Measurements from ENCODE around the gene COG8.

COG8 gene

DNA sequence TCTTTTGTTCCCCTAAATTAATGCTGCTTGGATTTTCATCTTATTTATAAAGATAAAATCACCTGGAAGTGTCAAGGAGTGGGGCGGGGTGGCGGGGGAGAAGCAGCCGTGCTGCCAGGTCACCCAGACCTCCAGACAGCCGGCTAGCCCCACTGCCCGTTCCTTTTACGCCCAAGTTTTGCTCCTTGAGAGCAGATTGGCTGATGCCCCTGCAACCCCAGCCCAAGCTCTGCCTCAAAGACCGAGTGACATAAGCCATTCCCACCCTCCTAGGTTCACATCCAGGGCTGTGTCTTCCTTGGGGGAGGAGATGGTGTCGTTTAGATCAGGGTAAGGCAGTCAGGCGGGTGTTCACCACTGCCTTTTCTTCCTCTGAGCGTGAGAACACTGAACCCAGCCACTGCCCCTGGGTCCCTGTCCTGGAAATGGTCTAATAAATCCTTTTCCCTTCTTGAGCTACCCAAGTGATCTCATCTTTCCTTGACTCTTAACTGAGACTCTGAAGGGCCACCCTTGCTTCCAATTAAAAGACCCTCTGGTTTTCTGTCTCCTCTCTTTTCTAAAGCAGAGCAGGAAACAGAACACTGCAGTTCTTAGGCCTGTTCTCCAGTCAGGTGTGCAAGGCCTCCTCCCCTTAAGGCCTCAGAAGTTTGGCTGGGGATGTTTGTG is 14.6 kb downstream of the COG8 start:
- H3K9ac ChIP-seq (ENCODE audit: low read length): no peak overlapping the region
- H3K27ac ChIP-seq (ENCODE audit: low read length): no peak overlapping the region
- no peaks in the 10 kb centered on the region for H3K27me3 ChIP-seq (ENCODE audit: control insufficient read depth, insufficient read depth, low read length)
- no peak overlapping the region for H3K4me3 ChIP-seq (ENCODE audit: low read length)
- H3K9me3 ChIP-seq (ENCODE audit: control insufficient read depth, low read depth, low read length): no peaks in the 10 kb centered on the region
- peaks cover 7% of the 10 kb centered on the region for H3K4me1 ChIP-seq (ENCODE audit: control insufficient read depth, low read depth, low read length)
- H3K36me3 ChIP-seq (ENCODE audit: control insufficient read depth, low read depth, low read length): peaks cover 70% of the 10 kb centered on the region

DNA sequence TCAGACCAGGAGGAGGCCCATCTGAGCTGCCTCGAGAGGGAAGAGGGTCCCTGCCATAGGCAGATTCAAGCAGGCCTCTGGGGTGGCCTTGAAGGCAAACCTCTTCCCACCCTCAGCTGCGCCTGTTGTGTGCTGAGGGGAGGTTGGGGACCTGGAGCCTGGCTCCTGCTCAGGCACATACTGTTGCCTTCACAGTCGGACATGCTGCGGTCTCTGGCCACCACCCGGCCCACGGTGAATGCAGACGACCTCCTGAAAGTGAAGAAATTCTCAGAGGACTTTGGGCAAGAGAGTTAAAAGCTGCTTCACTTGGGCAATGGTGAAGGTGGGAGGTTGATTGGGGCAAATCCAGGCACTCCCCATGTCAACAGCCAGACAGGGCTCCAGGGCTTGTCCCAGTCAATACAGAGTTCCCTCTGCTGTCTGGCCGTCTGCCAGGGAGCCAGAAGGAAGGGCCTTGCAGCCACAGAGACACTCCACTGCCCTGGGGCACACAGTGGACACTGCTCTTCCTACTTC is 15.3 kb downstream of the COG8 start:
- H3K9ac ChIP-seq (ENCODE audit: low read length): no peak overlapping the region
- no peaks in the 10 kb centered on the region for H3K27me3 ChIP-seq (ENCODE audit: control insufficient read depth, insufficient read depth, low read length)
- no peaks in the 10 kb centered on the region for H3K9me3 ChIP-seq (ENCODE audit: control insufficient read depth, low read depth, low read length)
- H3K4me1 ChIP-seq (ENCODE audit: control insufficient read depth, low read depth, low read length): peaks cover 3% of the 10 kb centered on the region
- H3K27ac ChIP-seq (ENCODE audit: low read length): no peak overlapping the region
- peaks cover 76% of the 10 kb centered on the region for H3K36me3 ChIP-seq (ENCODE audit: control insufficient read depth, low read depth, low read length)
- H3K4me3 ChIP-seq (ENCODE audit: low read length): no peak overlapping the region

DNA sequence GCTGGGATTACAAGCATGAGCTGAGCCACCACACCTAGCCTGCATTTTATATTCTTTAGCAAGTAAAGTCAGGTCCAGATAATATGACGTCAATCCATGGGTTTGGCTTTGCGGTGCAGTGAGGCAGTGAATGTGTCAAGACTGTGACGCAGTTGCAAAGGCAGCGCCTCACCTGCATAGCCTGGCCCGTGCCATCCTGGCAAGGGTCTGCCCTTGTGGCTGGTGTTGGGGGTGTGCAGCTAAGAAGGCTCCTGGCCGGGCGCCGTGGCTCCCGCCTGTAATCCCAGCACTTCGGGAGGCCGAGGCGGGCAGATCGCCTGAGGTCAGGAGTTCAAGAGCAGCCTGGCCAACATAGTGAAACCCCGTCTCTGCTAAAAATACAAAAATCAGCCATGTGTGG is 15.9 kb downstream of the COG8 start:
- H3K36me3 ChIP-seq (ENCODE audit: control insufficient read depth, low read depth, low read length): peaks cover 78% of the 10 kb centered on the region
- no peaks in the 10 kb centered on the region for H3K9me3 ChIP-seq (ENCODE audit: control insufficient read depth, low read depth, low read length)
- H3K27ac ChIP-seq (ENCODE audit: low read length): no peak overlapping the region
- no peaks in the 10 kb centered on the region for H3K4me1 ChIP-seq (ENCODE audit: control insufficient read depth, low read depth, low read length)
- H3K4me3 ChIP-seq (ENCODE audit: low read length): no peak overlapping the region
- no peaks in the 10 kb centered on the region for H3K27me3 ChIP-seq (ENCODE audit: control insufficient read depth, insufficient read depth, low read length)
- H3K9ac ChIP-seq (ENCODE audit: low read length): no peak overlapping the region

DNA sequence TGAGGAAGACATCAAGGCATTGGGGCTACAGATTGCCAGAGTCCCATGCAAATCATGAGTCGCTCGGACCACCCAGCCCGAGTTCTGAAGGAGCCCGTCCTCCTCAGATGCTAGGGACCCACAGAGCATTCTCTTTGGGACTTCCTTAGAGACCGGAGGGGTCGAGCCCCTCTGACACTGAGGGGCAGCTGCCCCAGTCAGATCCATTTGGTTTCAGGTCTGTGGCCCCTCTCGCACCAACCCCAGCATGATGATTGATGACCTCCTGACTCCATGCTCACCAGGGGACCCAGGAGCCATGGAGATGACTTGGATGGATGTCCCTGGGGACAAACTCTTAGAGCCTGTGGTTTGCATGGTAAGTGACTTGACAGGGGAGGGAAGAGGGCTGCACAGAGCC is 17.0 kb downstream of the COG8 start:
- H3K4me1 ChIP-seq (ENCODE audit: control insufficient read depth, low read depth, low read length): no peaks in the 10 kb centered on the region
- no peaks in the 10 kb centered on the region for H3K27me3 ChIP-seq (ENCODE audit: control insufficient read depth, insufficient read depth, low read length)
- no peak overlapping the region for H3K27ac ChIP-seq (ENCODE audit: low read length)
- H3K4me3 ChIP-seq (ENCODE audit: low read length): no peak overlapping the region
- H3K9ac ChIP-seq (ENCODE audit: low read length): no peak overlapping the region
- no peaks in the 10 kb centered on the region for H3K9me3 ChIP-seq (ENCODE audit: control insufficient read depth, low read depth, low read length)
- H3K36me3 ChIP-seq (ENCODE audit: control insufficient read depth, low read depth, low read length): peaks cover 78% of the 10 kb centered on the region

DNA sequence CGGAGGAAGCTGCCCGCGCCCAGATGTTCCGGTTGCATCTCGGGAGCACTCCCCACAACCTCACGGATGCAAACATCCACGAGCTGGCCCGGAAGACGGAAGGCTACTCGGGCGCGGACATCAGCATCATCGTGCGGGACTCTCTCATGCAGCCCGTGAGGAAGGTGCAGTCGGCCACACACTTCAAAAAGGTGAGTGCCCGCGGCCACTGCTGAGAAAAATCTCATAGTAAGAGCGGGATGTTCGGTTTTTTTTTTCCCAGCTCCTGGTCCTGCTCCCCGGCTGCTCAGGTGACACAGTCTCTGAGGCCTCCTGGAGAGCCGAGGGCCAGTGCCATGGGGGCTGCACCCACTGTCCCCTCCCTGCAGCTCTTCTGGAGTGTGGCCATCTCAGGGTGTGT is 18.3 kb downstream of the COG8 start:
- Histone ChIP-seq H3K9ac (ENCODE audit: low read length) (no peak overlapping the region), H3K4me3 (ENCODE audit: low read length) (no peak overlapping the region), H3K27ac (ENCODE audit: low read length) (no peak overlapping the region), H3K9me3 (ENCODE audit: control insufficient read depth, low read depth, low read length) (no peaks in the 10 kb centered on the region), H3K27me3 (ENCODE audit: control insufficient read depth, insufficient read depth, low read length) (no peaks in the 10 kb centered on the region), H3K36me3 (ENCODE audit: control insufficient read depth, low read depth, low read length) (peaks cover 78% of the 10 kb centered on the region), H3K4me1 (ENCODE audit: control insufficient read depth, low read depth, low read length) (no peaks in the 10 kb centered on the region)

DNA sequence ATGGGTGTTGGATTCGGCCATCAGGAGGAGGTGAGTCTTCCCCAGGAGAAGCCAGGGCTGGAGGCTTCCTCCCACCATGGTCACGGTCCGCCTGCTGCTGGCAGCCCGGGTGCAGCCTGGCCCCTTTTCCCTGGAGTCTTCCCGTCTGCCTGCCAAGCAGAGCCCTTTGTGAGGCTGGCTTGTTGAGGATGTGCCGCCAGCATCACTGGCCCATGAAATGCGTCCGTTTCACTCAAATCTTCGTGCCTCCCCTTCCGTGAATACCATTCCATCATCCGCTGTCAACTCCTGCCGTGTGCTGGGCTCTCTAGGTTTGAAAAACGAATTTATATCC is 18.7 kb downstream of the COG8 start:
- no peak overlapping the region for H3K9ac ChIP-seq (ENCODE audit: low read length)
- H3K9me3 ChIP-seq (ENCODE audit: control insufficient read depth, low read depth, low read length): no peaks in the 10 kb centered on the region
- no peak overlapping the region for H3K4me3 ChIP-seq (ENCODE audit: low read length)
- H3K36me3 ChIP-seq (ENCODE audit: control insufficient read depth, low read depth, low read length): peaks cover 75% of the 10 kb centered on the region
- no peak overlapping the region for H3K27ac ChIP-seq (ENCODE audit: low read length)
- H3K27me3 ChIP-seq (ENCODE audit: control insufficient read depth, insufficient read depth, low read length): no peaks in the 10 kb centered on the region
- H3K4me1 ChIP-seq (ENCODE audit: control insufficient read depth, low read depth, low read length): no peaks in the 10 kb centered on the region

DNA sequence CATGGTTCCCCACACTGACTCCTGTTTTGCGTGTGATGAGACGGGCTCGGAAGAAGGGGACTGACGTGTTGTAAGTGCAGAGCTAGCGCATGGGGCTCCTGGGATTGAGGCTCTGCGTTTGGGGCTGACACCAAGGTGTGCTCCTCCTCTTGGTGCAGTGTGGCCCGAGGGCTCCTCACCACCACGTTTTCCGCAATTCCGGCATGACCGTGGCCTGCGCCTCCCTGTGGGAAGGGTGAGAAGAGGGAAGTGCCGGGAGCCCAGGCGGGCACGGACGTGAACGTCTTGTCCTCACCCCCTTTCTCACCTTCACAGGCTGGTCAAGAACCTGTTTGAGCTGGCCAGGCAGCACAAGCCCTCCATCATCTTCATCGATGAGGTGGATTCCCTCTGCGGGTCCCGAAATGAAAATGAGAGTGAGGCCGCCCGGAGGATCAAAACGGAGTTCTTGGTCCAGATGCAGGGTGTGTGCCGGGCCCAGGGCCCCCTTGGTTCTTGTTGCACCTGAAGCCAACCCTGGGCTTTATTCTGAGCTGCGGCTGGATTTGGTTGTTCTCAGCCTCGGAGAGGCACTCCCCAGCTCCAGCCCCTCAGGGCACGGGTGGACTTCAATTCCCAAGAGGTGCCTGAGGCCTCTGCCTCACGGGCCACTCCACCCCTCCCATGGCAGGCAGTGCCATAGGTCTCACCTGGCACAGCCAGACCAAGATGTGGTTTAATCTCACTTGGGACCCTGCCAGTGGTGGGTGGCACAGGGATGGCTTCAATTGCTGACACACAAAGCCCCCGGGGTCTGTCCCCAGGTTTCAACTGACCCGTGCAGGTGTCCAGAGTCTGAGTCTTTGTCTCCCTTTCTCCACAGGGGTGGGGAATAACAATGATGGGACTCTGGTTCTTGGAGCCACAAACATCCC is 19.3 kb downstream of the COG8 start:
- peaks cover 74% of the 10 kb centered on the region for H3K36me3 ChIP-seq (ENCODE audit: control insufficient read depth, low read depth, low read length)
- H3K9ac ChIP-seq (ENCODE audit: low read length): no peak overlapping the region

DNA sequence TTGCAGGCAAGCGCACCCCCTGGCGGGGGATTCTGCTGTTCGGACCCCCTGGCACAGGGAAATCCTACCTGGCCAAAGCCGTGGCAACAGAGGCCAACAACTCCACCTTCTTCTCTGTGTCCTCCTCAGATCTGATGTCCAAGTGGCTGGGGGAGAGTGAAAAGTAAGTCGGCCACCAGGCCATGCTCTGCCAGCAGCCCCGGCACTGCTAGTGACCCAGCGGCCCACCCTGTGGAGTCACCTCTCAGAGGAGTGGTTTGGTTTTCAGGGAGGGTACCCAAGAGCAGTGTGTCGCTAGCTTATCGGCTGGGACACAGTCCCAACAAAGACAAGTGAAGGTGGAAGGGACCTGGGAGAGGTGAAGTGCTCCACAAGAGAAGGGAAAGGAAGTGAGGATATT is 20.0 kb downstream of the COG8 start:
- H3K9me3 ChIP-seq (ENCODE audit: control insufficient read depth, low read depth, low read length): no peaks in the 10 kb centered on the region
- no peaks in the 10 kb centered on the region for H3K27me3 ChIP-seq (ENCODE audit: control insufficient read depth, insufficient read depth, low read length)
- H3K4me1 ChIP-seq (ENCODE audit: control insufficient read depth, low read depth, low read length): no peaks in the 10 kb centered on the region
- H3K36me3 ChIP-seq (ENCODE audit: control insufficient read depth, low read depth, low read length): peaks cover 67% of the 10 kb centered on the region
- no peak overlapping the region for H3K9ac ChIP-seq (ENCODE audit: low read length)
- no peak overlapping the region for H3K27ac ChIP-seq (ENCODE audit: low read length)
- H3K4me3 ChIP-seq (ENCODE audit: low read length): no peak overlapping the region

More for the DNA sequence above, 19.3 kb downstream of the COG8 start:
- Histone ChIP-seq H3K27ac (ENCODE audit: low read length) (no peak overlapping the region), H3K9me3 (ENCODE audit: control insufficient read depth, low read depth, low read length) (no peaks in the 10 kb centered on the region), H3K4me1 (ENCODE audit: control insufficient read depth, low read depth, low read length) (no peaks in the 10 kb centered on the region), H3K27me3 (ENCODE audit: control insufficient read depth, insufficient read depth, low read length) (no peaks in the 10 kb centered on the region), H3K4me3 (ENCODE audit: low read length) (no peak overlapping the region)

DNA sequence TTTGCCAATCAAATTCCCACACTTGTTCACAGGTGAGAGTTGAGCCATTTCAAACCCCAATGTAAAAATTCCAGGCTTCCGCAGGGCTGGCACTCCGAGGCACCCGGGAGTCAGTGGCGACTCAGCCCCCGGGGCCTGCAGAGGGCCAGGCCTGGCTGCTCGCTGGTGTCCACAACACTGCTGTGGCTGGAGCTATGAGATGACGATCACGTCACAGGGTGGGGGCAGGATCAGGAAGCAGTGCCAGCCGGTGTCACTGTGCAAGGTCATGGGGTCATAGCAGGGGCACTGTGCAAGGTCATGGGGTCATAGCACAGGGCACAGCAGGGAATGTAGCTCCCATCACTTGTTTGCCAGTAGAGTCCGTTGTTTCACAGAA is 20.5 kb downstream of the COG8 start:
- peaks cover 62% of the 10 kb centered on the region for H3K36me3 ChIP-seq (ENCODE audit: control insufficient read depth, low read depth, low read length)
- no peaks in the 10 kb centered on the region for H3K9me3 ChIP-seq (ENCODE audit: control insufficient read depth, low read depth, low read length)
- H3K4me3 ChIP-seq (ENCODE audit: low read length): no peak overlapping the region
- H3K27ac ChIP-seq (ENCODE audit: low read length): no peak overlapping the region
- H3K9ac ChIP-seq (ENCODE audit: low read length): no peak overlapping the region
- no peaks in the 10 kb centered on the region for H3K4me1 ChIP-seq (ENCODE audit: control insufficient read depth, low read depth, low read length)
- H3K27me3 ChIP-seq (ENCODE audit: control insufficient read depth, insufficient read depth, low read length): no peaks in the 10 kb centered on the region

DNA sequence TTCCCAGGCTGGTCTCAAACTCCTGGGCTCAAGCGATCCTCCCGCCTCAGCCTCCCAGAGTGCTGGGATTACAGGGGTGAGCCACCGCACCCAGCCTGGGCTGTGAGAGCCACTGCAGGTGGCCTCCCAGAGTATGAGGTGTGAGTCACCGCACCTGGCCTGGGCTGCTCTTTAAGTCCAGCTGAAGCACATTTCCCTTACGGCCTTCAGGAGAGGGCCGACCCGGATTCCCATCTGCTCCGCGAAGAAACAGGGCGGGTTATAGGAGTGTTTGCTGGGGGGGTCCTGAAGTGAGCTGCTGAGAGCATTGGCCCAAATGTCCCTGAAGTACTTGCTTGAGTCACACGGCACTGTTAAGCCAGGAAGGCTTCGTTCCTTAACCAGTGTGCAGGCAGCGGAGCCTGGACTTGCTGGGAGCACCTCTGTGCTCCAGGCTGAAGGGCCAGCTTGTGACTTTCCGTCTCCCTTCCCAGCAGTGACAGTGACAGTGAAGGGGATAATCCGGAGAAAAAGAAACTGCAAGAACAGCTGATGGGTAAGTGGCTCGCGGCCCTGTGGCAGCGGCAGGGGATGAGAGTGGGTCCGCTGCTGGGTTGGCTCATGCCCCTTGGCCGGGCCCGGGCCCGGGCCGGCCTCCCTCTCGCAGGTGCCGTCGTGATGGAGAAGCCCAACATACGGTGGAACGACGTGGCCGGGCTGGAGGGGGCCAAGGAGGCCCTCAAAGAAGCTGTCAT is 21.0 kb downstream of the COG8 start:
- Histone ChIP-seq H3K36me3 (ENCODE audit: control insufficient read depth, low read depth, low read length) (peaks cover 62% of the 10 kb centered on the region), H3K4me1 (ENCODE audit: control insufficient read depth, low read depth, low read length) (no peaks in the 10 kb centered on the region), H3K27me3 (ENCODE audit: control insufficient read depth, insufficient read depth, low read length) (no peaks in the 10 kb centered on the region), H3K27ac (ENCODE audit: low read length) (no peak overlapping the region), H3K4me3 (ENCODE audit: low read length) (no peak overlapping the region), H3K9me3 (ENCODE audit: control insufficient read depth, low read depth, low read length) (no peaks in the 10 kb centered on the region), H3K9ac (ENCODE audit: low read length) (no peak overlapping the region)

DNA sequence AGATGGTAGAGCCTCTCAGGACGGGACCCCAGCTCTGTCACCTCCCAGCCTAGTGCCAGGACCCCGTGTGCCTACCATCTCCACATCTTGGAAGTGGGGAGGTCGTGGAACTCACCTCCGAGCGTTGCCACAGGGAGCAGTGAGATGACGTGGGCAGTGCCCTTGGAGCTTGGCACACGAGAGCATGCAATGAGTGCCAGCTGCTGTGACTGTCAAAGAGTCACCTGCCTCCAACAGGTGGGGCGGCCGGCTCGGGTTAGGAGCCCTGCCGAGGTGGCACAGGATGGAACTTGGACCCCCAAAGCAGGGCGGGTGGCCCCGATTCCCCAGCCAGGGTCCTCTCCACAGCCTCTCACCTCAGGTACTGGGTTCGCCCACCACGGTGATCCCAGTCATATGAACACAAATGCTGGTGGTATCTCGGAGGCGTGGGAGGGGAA is 22.7 kb downstream of the COG8 start:
- H3K27ac ChIP-seq (ENCODE audit: low read length): no peak overlapping the region
- no peak overlapping the region for H3K9ac ChIP-seq (ENCODE audit: low read length)
- H3K4me1 ChIP-seq (ENCODE audit: control insufficient read depth, low read depth, low read length): peaks cover 3% of the 10 kb centered on the region
- H3K4me3 ChIP-seq (ENCODE audit: low read length): no peak overlapping the region
- H3K9me3 ChIP-seq (ENCODE audit: control insufficient read depth, low read depth, low read length): no peaks in the 10 kb centered on the region
- peaks cover 48% of the 10 kb centered on the region for H3K36me3 ChIP-seq (ENCODE audit: control insufficient read depth, low read depth, low read length)
- H3K27me3 ChIP-seq (ENCODE audit: control insufficient read depth, insufficient read depth, low read length): no peaks in the 10 kb centered on the region
